GM23338 (cell line): Measurements from ENCODE around the gene CAMSAP3. TPM values are rescaled to one million over a fixed set of nuclear protein-coding genes. Genes with fewer than 3 reads are reported as not detected.

Source experiments
- ATAC-seq: fragments of 200-7000 bp; cut with Tn5 transposase; 3 replicates; pipeline ENCODE4 v1.9.1; 2020
- DNase-seq: peaks from one replicate; pipeline ENCODE4 v3.0.0-alpha.2; 2015; ENCODE audit warnings: low spot score
- H2AFZ ChIP-seq: fragments of 200-600 bp; sonication (generic); 2 replicates; pipeline ENCODE4 v1.8.0; 2016; ENCODE audit warnings: antibody characterized with exemption, mild to moderate bottlenecking, moderate library complexity
- H3F3A ChIP-seq: fragments of 200-600 bp; sonication (generic); replicated peaks from 2 replicates; pipeline ENCODE4 v1.8.0; 2017; ENCODE audit warnings: antibody characterized with exemption, mixed run types, low read depth
- H3K27ac ChIP-seq: fragments of 200-600 bp; sonication (generic); 2 replicates; pipeline ENCODE4 v1.6.1; 2016; ENCODE audit warnings: low read depth
- H3K27me3 ChIP-seq: fragments of 200-600 bp; sonication (generic); 2 replicates; pipeline ENCODE4 v1.8.0; 2016; ENCODE audit warnings: mild to moderate bottlenecking, mixed run types, moderate library complexity; ENCODE audit not compliant: insufficient read depth
- H3K36me3 ChIP-seq: fragments of 200-600 bp; sonication (generic); 2 replicates; pipeline ENCODE4 v1.8.0; 2016; ENCODE audit warnings: mild to moderate bottlenecking; ENCODE audit not compliant: insufficient read depth
- H3K4me1 ChIP-seq: fragments of 200-600 bp; sonication (generic); 2 replicates; pipeline ENCODE4 v1.8.0; 2016; ENCODE audit warnings: mild to moderate bottlenecking, moderate library complexity; ENCODE audit not compliant: insufficient read depth
- H3K4me2 ChIP-seq: fragments of 200-600 bp; sonication (generic); 2 replicates; pipeline ENCODE4 v1.7.1; 2017; ENCODE audit warnings: mixed run types
- H3K4me3 ChIP-seq: fragments of 200-600 bp; sonication (generic); 2 replicates; pipeline ENCODE4 v1.6.1; 2016; ENCODE audit warnings: mixed run types
- H3K79me2 ChIP-seq: fragments of 200-600 bp; sonication (generic); replicated peaks from 2 replicates; pipeline ENCODE4 v1.8.0; 2017; ENCODE audit warnings: mild to moderate bottlenecking; ENCODE audit not compliant: insufficient read depth
- H3K9me2 ChIP-seq: fragments of 200-600 bp; sonication (generic); 2 replicates; pipeline ENCODE4 v1.8.0; 2017; ENCODE audit not compliant: insufficient read depth
- H4K20me1 ChIP-seq: fragments of 200-600 bp; sonication (generic); replicated peaks from 2 replicates; pipeline ENCODE4 v1.8.0; 2017; ENCODE audit warnings: mild to moderate bottlenecking; ENCODE audit not compliant: insufficient read depth
- H3K27ac Mint-ChIP-seq: 2 replicates; pipeline ENCODE4 v1.8.0; 2020; ENCODE audit warnings: inconsistent platforms, mild to moderate bottlenecking, moderate library complexity, mixed read lengths
- H3K27me3 Mint-ChIP-seq: 3 replicates; pipeline ENCODE4 v1.8.0; 2022; ENCODE audit warnings: low read depth, mild to moderate bottlenecking, moderate library complexity, mixed read lengths, inconsistent platforms; ENCODE audit not compliant: insufficient read depth, poor library complexity
- H3K36me3 Mint-ChIP-seq: 3 replicates; pipeline ENCODE4 v1.8.0; 2021; ENCODE audit warnings: low read depth, mild to moderate bottlenecking, inconsistent platforms, moderate library complexity, mixed read lengths
- H3K4me1 Mint-ChIP-seq: 3 replicates; pipeline ENCODE4 v1.8.0; 2020; ENCODE audit warnings: mild to moderate bottlenecking, inconsistent platforms, mixed read lengths
- H3K4me3 Mint-ChIP-seq: 3 replicates; pipeline ENCODE4 v1.8.0; 2021; ENCODE audit warnings: moderate library complexity, mild to moderate bottlenecking, inconsistent platforms, mixed read lengths
- H3K9me3 Mint-ChIP-seq: 3 replicates; pipeline ENCODE4 v1.8.0; 2020; ENCODE audit warnings: moderate library complexity, mild to moderate bottlenecking, inconsistent platforms, mixed read lengths
- CTCF ChIP-seq, 2 experiments: fragments of 200-600 bp in 1 of 2; sonication (generic) in 1 of 2; conservative IDR thresholded peaks; 2 replicates each; pipeline versions ENCODE4 v1.5.1 to v1.6.1; 2016 to 2017; ENCODE audit warnings: antibody characterized with exemption in 2 of 2, low read depth in 2 of 2, mild to moderate bottlenecking in 2 of 2, moderate library complexity in 1 of 2
- EZH2 ChIP-seq: fragments of 200-600 bp; sonication (generic); IDR thresholded peaks from one replicate; pipeline ENCODE4 v1.8.0; 2017; ENCODE audit warnings: antibody characterized with exemption, mild to moderate bottlenecking, low read depth; ENCODE audit not compliant: unreplicated experiment
- NANOG ChIP-seq: IDR thresholded peaks from 2 replicates; pipeline ENCODE4 v1.6.1; 2016; ENCODE audit warnings: antibody characterized with exemption, borderline replicate concordance
- REST ChIP-seq: IDR thresholded peaks from one replicate; pipeline ENCODE4 v1.6.1; 2018; ENCODE audit warnings: antibody characterized with exemption; ENCODE audit not compliant: unreplicated experiment
- ZNF462 ChIP-seq: fragments of 250-450 bp; sonication (Bioruptor Pico); IDR thresholded peaks from 2 replicates; pipeline ENCODE4 v1.5.0; 2020; ENCODE audit warnings: mild to moderate bottlenecking, moderate library complexity
- polyA plus RNA-seq: library from polyadenylated mRNA; unstranded; fragments of >200 nt; fragmentation: Nextera tagmentation; extraction: Ambion mirVana; gene quantifications from 2 replicates; pipeline ENCODE4 v1.2.1, GENCODE V29; 2016
- total RNA-seq: library from RNA; depleted of rRNA; stranded (reverse); fragments of >200 nt; shearing (Covaris generic); gene quantifications from 2 replicates; pipeline ENCODE4 v1.2.3, GENCODE V29; 2014

CAMSAP3 gene
- total and polyA plus RNA-seq, 2 experiments from 2014 or later = 6.4 to 32.2 TPM

- no peaks in the 10 kb centered on the region for H3K4me1 ChIP-seq
- TF ChIP-seq CTCF (conservative IDR thresholded peaks at IDR 0.05; ENCODE audit: low read depth in 2 of 2) = no peak
- no peak for TF ChIP-seq ZNF462 (CRISPR knock-in tag)
- no peak for TF ChIP-seq NANOG
- TF ChIP-seq REST = peak; percentile 64
- TF ChIP-seq EZH2 = no peak
- no peaks in the 10 kb centered on the region for H3K79me2 ChIP-seq
- Mint-ChIP-seq H3K27ac (no peak overlapping the region), H3K36me3 (peaks cover 24% of the 10 kb centered on the region), H3K4me1 (peaks cover under 1% of the 10 kb centered on the region; the same call in 1 of the 3 replicates), H3K4me3 (no peak overlapping the region), H3K9me3 (no peaks in the 10 kb centered on the region), H3K27me3 (peaks cover 3% of the 10 kb centered on the region)
- H3K27ac ChIP-seq = no peak overlapping the region
- H3K27me3 ChIP-seq = no peaks in the 10 kb centered on the region
- H3K36me3 ChIP-seq = no peaks in the 10 kb centered on the region; the same call in 1 of the 2 replicates
- H4K20me1 ChIP-seq = peaks cover 4% of the 10 kb centered on the region; the same call in 1 of the 2 replicates
- DNase-seq = no peak
- no peak for ATAC-seq
- no peak overlapping the region for H3K4me3 ChIP-seq
- no peaks in the 10 kb centered on the region for H3K9me2 ChIP-seq
- H2AFZ ChIP-seq = no peak overlapping the region
- no peak overlapping the region for H3K4me2 ChIP-seq
- no peaks in the 10 kb centered on the region for H3F3A ChIP-seq
Observed at GRCh38 chr19:7611541-7612279, 16.0 kb downstream of the CAMSAP3 start.
